ENCODE data around the gene TRAF1.

The TRAF1 gene

DNA sequence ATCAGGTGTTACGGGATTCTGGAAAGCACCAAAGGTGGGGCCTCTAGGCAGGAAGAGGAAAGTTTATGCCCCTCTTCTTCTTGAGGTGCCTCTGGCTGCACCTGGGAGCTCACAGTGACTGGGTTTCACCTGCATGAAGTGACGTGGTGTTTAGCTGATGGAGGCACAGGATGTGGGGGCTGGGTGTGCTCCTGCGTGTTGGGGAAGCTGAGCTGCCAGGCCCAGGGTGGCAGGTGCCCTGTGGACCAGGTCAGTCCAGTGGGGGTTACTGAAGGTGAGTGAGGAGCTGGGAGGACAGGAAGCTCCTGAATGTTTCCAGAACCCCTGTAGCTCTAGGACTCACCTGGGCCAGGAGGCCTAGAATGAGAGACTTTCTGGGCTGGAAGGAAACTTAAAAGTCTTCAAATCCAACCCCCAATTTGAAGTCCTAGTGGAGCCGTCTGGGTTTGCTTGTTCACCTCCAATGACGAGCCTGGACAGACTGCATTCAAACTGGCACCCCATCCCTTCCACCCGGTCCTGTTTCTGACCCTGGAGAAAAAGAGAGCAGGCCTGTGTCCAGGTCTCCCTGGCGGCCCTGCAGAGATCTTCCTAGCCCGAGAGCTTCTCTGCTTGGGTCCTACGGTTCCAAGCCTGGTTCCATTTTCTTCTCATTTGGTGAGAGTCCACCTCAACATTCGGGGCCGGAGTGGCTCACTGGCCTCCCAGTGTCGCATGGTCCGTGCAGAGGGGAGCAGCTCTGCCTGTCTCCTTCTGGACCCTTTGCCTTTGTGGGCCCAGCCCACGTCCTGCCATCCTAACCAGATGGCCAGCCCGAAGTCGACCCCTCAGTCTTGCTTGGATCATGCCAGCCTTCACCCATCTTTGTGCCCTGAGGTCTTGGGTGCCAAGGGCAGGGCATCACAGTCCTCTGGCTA lies 22.3 kb downstream of the TRAF1 start:
- no peak for DNase-seq

DNA sequence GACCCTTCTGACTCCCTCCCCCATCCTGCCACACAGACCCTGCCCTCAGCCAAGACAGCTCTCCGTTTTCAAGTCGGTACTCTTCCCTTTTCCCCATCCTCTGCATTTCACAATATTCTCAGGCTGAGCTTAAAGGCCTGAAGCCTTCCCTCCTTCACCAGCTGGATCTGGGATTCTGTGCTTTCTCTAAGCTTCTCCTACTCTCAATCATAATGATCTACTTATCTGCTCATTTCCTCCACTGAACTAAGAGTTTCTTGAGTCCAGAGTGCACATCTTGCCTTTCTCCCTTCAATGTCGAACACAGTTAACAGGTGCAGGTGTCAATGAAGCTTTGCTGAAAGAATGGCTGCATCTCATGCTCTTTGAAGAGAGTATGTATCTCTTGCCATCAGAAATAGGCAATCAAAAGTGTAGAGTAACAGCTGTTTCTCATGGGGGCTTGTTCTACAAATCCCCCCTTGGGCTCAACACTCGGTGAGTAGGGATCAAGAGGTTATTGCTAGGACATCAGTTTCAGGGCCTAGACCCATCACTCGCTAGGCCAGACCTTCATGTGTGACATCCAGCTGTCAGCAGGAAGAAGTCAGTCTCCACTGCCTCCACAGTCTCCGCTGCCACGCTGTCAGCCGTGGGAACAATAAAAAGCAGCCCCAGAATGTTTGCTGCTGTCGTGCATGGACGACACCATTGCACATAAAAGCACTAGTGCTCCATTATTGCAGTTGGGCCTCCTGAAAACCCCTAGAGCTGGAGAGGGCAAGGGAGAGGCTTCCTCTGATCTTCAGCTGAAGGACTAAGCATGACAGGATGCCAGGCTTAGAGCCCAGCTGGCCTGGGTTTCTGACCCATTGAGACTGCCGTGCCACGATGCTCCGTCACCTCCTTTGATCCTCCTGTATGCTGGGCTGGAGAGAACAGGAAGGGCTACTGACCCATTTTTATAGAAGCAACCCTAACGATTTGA lies 23.7 kb downstream of the TRAF1 start:
- no peak for DNase-seq

DNA sequence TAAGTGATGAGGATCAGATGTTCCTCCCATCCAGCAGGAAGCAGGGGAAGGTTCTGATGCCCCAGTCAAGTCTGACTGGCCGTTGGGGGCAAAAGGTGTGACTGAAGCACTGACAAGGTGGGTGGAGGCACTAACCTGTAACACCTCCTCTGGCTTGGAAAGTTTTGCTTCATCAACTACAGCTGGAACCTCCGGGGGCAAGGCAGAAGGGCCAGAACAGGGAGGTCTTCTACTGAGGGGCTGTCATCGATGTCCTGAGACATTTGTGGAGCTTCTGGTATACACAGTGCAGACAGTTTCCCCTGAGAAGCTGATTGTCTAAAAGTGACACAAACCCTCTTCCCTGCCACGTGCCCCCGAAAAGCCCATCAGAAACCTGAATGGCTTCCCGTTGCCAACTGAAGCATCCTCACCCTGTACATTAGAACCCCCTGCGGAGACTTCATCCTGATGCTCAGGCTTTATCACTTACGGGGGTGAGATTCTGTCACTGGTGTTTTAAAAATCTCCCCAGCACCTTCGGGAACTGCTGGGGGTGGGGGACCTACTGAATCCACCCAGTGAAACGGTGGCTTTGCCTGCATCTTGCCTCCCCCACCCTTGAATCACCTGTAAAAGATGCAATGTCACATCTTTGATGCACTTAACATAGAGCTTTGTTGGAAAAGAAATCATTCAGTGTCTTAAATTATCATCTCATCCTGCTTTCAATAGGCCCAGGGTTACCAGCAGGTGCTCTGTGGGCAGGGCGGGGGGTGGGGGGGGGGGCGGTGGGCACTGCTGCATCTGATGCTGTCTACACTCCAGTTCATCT lies 24.6 kb downstream of the TRAF1 start:
- no peak for DNase-seq

DNA sequence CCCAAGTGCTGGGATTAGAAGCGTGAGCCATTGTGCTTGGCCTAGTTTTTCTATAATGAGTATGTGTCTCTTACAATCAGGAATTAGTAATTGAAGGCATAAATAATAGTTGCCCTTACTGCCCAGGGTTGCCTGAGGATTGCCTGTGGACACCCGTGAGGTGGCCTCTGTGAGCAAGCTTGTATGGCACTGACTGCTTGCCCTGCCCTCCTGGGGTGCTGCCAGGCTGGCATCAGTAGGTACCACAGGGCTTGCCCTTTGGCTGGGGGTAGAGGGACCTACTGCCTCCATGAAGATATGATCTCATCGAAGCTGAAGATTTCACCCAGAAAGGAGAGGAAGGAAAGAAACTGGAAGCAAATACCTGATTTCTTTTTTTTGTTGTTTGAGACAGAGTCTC lies 25.8 kb downstream of the TRAF1 start:
- no peak for DNase-seq

DNA sequence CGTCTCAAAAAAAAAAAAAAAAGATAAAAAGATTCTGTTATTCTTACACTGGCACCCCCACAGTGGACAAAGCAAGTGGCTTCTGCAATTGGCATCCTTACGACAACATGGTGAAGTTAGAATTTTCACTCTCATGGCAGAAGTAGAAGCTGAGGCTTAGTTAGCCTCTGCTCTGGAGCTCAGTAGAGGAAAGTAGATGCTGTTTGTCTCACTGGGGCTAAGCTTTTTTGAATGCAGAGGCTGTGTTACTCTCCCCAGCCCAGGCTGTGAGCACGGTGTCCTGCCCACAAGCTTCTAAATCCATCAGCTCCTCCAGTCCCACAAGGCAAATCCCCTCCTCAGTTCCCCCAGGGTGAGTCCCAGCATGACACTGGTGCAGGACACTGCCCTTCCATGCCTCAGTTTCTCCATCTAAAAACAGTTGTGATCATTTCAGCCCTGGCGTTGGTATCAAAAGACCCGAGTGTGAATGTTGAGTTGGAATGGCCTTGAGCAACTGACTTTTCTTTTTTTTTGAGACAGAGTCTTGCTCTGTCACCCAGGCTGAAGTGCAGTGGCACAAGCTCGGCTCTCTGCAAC lies 27.0 kb downstream of the TRAF1 start:
- no peak for DNase-seq

DNA sequence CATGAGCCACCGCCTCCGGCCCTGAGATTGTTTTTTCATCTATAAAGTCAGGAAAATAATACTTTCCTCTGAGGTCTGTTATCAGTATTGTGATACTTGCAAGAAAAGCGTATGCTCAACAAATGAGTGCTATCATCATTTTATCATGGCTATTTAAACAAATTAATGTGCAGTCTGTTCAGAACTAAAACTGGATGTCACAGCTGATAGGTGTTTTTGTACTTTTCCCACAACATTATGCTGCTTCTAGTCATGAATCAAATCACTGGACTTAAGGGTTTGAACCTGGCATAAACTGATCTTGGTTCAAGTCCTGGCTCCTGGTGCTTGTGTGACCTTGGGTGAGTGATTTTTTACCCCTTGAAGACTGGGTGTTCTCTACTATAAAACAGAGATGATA lies 28.2 kb downstream of the TRAF1 start:
- no peak for DNase-seq

DNA sequence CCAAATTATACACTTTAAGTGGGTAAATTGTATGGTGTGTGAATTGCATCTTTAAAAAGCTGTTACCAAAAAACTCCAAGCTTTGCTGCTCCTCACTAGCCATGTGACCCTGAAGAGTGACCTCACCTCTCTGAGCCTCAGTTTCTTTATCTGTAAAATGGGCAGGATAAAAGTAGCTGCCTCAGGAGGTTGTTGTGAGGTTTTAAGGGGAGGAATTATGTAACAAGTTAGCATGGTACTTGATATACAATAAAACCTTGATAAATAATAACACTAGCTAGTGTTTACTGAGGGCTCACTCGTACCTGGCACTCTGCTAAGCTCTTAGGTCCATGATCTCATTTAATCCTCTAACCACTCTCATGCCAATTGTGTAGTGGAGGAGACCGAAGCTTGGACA lies 30.6 kb downstream of the TRAF1 start:
- DNase-seq, result no peak

DNA sequence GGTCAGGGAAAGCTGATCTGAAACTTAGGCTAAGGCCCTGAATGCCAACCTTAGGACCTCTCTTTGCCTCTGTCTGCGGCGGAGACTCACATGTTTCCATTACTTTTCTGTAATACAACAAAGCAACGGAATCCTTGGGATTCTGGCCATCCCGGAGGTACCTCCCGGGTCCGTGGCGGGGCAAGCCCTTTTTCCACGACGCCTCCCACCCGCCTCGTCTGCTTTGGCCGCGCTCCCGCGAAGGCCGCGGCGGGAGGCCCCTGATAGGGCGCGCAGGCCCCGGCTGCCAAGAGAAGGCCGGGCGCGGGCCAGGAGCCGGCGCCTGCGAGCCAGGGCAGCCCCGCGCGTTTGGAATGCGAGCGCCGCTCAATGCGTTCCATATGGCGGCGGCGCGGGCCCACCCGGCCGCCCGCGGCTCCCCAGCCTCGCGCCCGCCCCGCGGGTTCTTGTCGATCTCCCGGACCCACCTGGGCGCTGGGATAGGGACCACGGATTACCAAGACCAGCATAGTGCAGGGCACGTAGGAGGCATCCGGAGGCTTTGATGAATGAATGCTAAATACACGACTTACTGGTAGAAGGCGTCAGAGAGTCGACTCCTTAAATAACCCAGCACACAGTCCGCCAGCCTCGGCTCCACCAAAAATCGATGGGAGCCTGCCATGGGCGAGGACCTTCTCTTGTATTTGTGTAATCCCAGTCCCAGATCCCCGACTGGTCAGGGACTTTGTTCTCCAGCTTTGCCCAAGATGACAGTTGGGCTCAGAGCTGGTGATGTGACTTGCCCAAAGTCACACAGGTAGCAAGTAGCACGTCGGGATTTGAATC lies 32.1 kb downstream of the TRAF1 start:
- no peak for DNase-seq

DNA sequence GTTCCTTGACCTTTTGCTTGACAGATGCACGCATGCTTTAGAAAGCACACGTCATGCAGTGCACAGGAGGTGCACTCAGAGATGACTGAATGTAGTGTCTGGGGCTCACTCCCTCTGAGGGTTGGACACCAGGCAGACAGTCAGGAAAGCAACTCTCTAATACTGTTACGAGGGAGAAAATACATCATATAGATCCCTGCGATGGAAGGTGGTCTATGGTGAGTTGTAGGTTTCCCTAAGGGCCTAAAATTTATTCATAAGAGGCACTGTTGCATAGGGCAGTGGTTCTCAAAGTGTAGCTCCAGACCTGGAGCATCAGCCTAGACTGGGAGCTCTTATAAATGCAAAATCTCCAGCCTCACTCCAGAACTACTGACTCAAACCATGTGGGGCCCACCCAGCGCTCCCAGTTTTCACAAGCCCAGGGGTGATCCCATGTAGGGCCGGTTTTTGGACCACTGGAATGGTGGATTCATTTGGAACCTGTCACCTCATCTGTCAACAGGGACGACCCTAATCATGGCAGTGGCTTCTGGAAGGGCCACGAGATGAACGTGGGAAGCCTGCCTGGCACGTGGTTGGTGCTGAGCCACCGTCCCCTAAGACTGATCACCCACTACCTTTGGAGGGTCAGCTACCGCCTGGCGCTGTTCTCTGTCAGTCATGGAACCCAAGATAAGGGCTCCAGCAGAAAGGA lies 32.8 kb downstream of the TRAF1 start:
- DNase-seq, result no peak

DNA sequence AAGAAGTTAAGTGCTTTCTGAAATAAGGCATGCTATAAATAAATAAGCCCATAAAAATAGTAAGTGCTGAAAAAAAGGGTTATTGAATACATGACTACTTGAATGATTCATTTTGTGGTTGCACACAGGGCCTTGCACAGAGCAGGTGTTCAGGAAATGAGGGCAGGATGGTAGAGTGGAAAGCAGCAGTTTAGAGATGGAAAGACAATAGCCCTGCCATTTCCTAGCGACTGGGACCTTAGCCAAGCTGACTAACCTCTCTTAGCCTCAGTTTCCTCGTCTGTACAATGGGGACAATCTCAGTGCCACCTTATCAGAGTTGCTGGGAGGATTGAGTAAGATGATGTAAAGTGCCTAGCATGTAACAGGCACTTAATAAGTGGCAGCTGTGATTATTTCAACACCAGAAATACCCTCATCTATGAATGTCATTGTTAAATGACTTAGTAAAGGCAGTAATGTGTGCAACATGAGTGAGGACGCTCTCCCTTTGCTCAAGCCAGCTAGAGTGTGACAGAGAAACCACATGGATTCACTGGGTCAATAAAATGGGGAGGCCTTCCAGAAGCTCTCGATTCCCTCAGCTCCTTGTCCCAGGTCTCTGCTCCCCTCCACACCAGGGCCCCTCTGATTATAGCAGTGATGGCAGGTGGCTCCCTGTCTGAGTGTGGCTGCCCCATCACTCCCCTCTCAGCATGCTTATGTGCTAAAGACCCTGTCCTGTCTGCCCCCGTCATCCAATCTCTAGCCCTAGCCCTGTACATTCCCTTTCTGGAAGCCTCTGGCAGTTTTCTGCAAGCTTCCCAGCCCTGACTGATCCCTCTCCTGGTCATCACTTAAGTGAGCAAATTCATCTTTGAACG lies 33.6 kb downstream of the TRAF1 start:
- DNase-seq, result peak; percentile 69

DNA sequence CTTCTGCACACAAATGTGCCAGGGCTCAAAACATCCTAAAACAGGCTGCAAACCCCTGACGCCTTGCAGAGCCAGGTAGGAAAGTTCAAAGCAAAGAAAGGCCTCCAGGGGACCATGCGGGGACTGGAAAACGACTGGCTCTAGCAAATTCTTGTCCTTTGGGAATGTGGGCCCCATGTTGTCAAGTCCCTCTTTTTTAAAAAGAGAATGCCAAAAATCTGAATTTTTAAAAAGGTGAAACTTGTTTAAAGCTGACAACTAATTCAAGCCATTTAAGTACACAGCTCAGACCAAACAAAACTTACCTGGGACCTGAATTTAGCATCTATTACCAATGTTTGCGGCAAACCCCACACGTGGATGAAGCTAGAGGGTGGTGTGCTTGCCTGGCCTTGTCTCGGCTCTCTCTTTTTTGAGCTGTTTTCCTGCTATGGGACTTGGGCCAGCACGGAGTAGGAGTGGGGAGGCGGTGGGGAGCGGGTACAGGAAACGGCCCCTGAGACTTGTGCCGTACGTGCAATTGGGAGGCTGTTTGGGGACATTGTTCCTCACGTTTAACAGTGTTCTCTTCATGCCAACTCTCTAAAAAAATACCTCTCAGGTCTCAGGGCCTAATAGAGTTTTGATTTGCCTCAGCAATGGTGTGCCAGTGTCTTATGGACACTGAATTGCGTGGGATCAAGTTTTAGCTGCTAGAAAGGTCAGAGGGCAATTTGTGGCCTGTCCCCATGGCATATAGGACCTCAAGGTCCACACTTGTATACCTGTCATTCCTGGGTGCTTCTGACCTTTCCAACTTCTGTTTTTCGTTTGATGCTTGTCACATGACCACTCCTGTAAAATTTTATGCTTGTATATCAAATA lies 34.5 kb downstream of the TRAF1 start:
- DNase-seq, result no peak

DNA sequence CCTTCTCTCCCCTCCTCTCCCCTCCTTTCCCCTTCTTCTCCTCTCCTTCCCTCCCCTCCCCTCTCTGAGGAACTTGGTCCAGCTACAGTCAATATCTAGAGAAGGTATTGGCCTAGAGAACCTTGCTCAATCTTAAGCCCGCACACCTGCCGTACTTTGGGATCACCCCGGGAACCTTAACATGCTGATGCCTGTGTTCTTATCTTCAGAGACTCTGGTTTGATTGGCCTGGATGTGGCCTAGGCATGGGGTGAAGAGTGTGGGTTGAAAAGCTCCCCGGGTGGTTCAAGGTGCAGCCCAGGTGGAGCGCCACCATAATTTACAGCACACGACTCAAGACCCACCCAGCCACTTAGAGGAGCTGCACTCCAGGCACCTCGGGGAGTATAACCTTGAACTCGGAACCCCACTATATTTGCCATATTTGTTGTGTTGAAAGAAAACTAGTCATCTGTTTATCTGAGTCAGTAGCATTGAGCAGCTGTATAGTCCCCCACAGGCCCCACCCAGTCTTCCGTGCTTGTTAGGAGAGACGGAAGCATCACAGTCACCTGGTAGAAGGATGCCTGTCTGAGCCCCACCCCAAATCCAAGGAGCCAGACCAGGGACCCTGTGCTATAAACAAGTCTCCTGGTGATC lies 35.2 kb downstream of the TRAF1 start:
- DNase-seq, result peak; percentile 82

DNA sequence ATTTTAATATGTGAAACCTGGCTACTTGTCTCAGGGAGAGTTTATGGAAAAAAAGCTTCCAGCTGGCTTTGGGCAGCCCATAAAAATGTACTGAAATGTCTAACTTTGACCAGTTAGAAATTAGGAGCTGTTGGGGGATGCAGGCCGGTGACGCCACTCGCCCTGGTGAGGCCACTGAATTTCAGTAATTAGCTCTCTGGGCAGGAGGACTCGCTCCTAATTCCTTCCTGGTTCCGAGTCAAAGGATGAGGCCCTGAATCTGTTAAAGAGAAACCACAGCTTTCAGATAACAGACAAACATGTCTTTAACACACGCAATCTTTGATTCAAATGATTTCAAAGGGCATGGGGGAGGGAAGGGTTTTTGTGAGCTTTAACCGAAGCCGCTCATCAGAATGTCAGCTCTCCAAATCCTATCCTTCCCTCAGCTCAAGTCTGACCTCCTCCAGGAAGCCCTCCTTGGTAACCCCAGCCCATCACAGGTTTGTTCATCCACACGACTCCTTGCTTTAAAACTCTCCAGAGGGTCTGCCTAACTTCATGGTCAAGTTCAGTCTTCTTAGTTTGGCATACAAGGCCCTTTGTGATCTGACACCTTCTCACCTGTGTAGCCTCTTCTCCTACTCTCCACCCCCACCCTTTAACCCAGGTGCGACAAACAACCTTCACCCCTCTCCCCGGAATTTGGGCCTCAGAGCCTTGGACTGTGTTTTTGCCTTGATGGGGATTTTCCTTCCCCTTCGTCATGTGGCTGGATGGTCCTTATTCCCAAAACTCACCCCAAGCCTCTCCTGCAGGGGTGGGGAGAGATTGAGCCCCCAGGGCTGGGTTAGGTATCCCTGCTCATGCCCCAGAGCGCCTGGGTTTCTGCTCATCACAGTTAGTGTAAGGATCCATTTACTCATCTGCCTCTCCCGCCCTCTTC lies 36.0 kb downstream of the TRAF1 start:
- no peak for DNase-seq

DNA sequence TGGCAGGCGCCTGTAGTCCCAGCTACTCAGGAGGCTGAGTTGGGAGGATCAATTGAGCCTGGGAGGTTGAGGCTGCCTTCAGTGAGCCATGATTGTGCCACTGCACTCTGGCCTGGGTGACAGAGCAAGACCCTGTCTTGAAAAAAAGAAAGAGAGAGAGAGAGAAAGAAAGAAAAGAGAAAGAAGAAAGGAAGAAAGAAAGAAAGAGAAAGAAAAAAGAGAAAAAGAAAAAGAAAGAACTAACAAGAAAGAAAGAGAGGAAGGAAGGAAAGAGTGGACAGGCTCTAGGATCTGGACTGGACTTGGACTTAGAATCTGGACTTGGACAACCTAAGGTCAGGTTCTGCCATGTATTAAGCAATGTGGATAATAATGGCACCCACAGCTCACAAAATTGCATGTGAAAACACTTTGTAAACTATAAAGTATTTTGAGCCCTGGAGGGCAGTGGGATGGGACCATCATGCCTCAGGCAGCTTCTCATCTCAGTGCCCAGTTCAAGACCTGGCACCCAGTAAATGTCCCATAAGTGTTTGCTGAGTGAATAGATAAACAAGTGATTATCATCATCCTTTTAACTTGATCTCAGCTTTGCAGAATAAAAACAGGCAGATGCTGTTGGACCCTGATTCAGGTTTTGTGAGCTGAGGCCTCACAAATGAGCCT lies 36.9 kb downstream of the TRAF1 start:
- DNase-seq, result no peak

DNA sequence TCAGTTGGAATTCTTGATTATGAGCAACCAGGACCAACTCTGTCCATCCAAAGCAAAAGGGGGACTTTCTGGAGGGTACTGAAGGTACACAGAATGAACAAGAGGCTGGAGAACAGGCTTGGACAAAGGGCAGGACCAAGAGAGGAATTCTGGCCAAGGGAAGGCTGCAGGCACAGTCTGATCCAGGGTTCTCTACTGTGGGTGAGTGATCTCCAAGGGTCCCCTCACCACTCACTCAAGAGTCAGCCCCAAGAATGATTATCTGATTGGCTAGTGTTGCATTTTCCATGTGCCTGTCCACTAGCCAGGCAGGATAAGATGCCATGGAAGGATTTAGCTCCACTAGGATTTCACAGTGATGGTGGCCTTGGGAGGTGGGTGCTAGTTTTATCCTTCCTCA lies 38.0 kb downstream of the TRAF1 start:
- no peak for DNase-seq

DNA sequence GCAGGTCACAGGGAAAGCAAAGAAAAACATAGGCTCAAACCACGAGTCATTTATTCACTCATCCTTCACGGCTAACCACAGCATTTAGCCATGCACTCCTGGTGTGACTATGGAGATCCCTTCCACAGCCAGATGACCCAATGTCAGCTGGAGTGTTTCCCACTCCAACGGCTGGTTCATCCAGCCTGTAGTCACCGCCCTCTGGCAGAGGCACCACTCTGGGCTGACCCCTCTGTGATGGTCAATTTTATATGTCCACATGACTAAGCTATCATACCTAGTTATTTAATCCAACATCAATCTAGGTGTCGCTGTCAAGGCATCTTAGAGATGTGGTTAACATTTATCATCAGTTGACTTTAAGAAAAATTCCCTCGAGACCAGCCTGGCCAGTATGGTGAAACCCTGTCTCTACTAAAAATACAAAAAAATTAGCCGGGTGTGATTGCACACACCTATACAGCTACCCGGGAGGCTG lies 40.1 kb downstream of the TRAF1 start:
- no peak for DNase-seq

DNA sequence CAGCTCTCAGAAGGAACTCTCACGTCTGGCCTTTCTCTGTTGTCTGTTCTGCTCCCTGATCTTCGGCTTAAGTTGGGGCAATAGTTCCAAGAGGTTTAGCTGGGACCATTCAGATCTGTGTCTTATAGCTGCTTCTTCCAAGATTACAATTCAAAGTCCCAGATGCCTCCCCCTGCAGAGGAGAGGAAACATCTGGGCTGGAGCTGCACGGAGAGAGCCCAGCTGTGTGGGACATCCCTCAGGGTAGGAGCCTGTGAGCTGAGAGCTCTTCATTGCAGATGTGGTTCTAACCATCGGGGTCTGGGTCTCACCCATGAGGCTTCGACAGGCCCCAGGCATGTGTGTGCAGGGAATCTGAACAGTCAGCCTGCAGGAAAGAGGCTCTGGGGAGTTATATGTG lies 40.6 kb downstream of the TRAF1 start:
- no peak for DNase-seq
